Subcutaneous abdominal adipose tissue (tissue), 5 donors: ENCODE data around the gene ETV6.
A peak's percentile ranks its signal among the peaks of the same experiment; 100 is the strongest.

Source experiments
- H3K27ac ChIP-seq: one replicate; pipeline ENCODE4 v1.7.0; 2013; ENCODE audit warnings: low read depth, mild to moderate bottlenecking, inconsistent platforms, low read length, moderate library complexity
- H3K27me3 ChIP-seq, 5 donors: one replicate each; pipeline ENCODE4 v1.7.0; 2013; ENCODE audit warnings: low read length in 5 of 5, inconsistent platforms in 1 of 5; ENCODE audit not compliant: control insufficient read depth in 5 of 5, insufficient read depth in 4 of 5
- H3K36me3 ChIP-seq, 5 donors: one replicate each; pipeline ENCODE4 v1.7.0; 2013; ENCODE audit warnings: low read length in 5 of 5; ENCODE audit not compliant: control insufficient read depth in 5 of 5, insufficient read depth in 5 of 5
- H3K4me1 ChIP-seq, 5 donors: one replicate each; pipeline ENCODE4 v1.7.0; 2013; ENCODE audit warnings: low read length in 5 of 5, mild to moderate bottlenecking in 3 of 5, moderate library complexity in 1 of 5; ENCODE audit not compliant: control insufficient read depth in 5 of 5, insufficient read depth in 5 of 5
- H3K4me3 ChIP-seq, 5 donors: one replicate each; pipeline ENCODE4 v1.7.0; 2013; ENCODE audit warnings: low read length in 5 of 5, low read depth in 1 of 5
- H3K9ac ChIP-seq, 5 donors: one replicate each; pipeline ENCODE4 v1.7.0; 2013; ENCODE audit warnings: low read length in 5 of 5, mild to moderate bottlenecking in 4 of 5, moderate library complexity in 3 of 5
- H3K9me3 ChIP-seq, 5 donors: one replicate each; pipeline ENCODE4 v1.7.0; 2013; ENCODE audit warnings: low read length in 5 of 5; ENCODE audit not compliant: control insufficient read depth in 5 of 5
- donor health status: healthy.
- donor health status: healthy.
- donor health status: healthy.
- donor health status: healthy.
- donor health status: healthy.

ETV6 gene

DNA sequence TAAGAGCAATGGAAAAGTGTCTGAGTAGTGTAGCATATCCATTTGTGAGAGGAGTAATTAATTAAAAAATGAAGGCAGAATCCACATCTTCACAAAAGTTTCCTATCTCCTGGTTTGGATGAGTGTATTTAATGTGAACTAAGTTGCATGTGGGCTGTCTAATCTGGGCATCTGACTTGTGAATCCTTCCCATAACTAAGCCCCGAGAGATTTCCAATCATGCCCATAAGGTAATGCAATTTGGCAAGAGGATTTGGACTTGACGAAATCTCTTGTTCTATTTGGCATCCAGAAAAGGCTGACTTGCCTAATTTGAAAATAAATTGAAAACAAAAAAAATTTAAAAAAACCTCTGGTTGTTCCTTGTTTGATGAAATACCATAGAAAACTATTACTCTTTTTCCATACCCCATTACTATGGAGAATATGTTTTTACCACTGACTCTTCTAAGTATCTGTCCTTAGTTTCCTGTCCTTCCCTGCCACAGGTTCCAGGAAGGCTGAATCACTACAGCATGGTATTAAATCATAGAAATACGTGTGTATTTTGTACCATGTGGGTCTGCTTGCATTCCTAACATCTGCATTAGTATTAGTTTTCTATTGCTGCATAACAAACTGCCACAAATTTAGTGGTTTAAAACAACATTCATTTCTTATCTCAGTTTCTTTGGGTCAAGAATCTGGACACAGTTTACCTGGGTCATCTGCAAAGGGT is 48.4 kb downstream of the ETV6 start:
- Histone ChIP-seq H3K27me3 (no peaks in the 10 kb centered on the region), H3K4me1 (peaks cover 6 to 33% (median 26%) of the 10 kb centered on the region in 5 donors), H3K9ac (peak overlapping the region in 2 of 5 donors; percentile 10 to 61), H3K4me3 (no peak overlapping the region), H3K27ac (peak overlapping the region; percentile 79), H3K36me3 (no peaks in the 10 kb centered on the region), H3K9me3 (no peaks in the 10 kb centered on the region)

DNA sequence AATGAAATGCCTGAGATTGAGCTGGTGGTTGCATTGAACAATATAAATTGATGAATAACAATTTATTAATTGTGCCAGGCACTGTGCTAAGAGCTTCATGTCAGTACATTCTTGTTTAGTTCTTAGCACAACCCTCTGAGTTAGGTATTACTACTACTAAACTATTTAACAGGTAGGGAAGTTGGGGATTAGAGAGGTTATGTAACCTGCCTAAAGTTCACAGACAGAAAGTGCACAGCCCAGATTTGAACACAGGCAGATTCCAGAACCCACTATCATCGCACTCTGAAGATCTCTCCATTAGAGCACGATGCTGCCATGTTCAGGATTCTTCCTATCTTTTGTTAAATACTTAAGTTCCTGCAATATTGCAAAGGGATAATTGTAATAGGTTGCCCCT is 49.3 kb downstream of the ETV6 start:
- Histone ChIP-seq H3K36me3 (no peaks in the 10 kb centered on the region), H3K4me1 (peaks cover 6 to 30% (median 26%) of the 10 kb centered on the region in 5 donors), H3K9ac (no peak overlapping the region), H3K27ac (peak overlapping the region; percentile 79), H3K9me3 (no peaks in the 10 kb centered on the region), H3K4me3 (no peak overlapping the region), H3K27me3 (no peaks in the 10 kb centered on the region)

DNA sequence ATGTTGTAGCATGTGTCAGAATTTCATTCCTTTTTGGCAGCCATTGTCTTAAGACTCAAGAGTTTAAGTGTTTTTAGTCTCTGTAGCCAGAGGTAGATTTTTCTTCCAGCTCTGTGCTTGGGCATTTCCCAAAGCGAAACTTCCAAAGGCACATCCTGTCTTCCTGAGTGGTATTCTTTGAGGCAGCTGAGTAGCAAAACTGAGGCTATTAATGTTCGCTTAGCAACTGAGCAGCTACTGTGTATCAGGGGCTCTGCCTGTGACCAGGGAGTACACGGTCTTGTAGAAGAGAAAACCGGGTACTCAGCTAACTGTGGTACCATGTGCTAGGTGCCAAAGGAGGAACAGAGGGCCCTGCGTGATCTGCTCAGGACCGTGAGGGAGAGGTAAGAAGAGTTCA is 52.0 kb downstream of the ETV6 start:
- no peaks in the 10 kb centered on the region for H3K36me3 ChIP-seq
- no peak overlapping the region for H3K4me3 ChIP-seq
- H3K9me3 ChIP-seq: no peaks in the 10 kb centered on the region
- H3K27ac ChIP-seq: no peak overlapping the region
- H3K9ac ChIP-seq: no peak overlapping the region
- no peaks in the 10 kb centered on the region for H3K27me3 ChIP-seq
- peaks cover 6 to 26% (median 24%) of the 10 kb centered on the region in 5 donors for H3K4me1 ChIP-seq

DNA sequence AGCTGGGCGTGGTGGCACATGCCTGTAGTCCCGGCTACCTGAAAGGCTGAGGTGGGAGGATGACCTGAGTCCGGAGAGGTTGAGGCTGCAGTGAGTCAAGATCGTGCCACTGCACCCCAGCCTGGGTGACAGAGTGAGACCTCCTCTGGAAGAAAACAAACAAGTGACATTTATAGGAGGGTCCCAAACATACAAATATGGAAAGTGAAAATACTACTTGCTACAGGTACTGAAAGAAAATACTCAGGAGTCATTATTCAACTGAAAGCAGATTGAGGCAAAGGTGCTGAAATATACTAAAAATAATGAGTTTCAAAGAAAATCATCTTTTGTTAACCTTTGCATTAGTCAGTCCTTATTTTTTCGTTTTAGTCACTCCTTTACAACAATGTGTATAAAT is 53.5 kb downstream of the ETV6 start:
- no peaks in the 10 kb centered on the region for H3K36me3 ChIP-seq
- H3K9me3 ChIP-seq: no peaks in the 10 kb centered on the region
- H3K4me3 ChIP-seq: no peak overlapping the region
- peaks cover 0 to 18% (median 17%) of the 10 kb centered on the region in 5 donors for H3K4me1 ChIP-seq
- H3K27ac ChIP-seq: no peak overlapping the region
- H3K27me3 ChIP-seq: no peaks in the 10 kb centered on the region
- H3K9ac ChIP-seq: no peak overlapping the region

DNA sequence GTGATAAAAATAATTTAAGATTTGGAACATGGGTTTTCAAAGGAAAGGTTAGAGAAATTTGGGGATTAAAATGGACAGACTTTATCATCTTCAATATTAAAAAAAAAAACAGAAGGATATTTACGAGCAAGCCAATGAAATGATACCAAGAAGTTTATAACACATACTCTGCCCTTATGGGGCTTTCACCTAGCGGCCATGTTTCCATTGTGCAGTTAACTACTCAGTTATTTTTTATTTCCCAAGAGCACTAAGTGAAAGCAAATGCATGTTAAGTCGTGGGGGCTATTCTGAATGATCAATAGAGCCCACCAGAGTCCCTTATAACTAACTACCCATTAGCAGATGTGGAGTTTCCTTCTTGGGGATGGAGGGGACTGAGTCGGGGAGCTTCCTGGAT is 53.9 kb downstream of the ETV6 start:
- no peaks in the 10 kb centered on the region for H3K36me3 ChIP-seq
- no peaks in the 10 kb centered on the region for H3K27me3 ChIP-seq
- H3K9ac ChIP-seq: no peak overlapping the region
- peaks cover 0 to 18% (median 12%) of the 10 kb centered on the region in 5 donors for H3K4me1 ChIP-seq
- no peaks in the 10 kb centered on the region for H3K9me3 ChIP-seq
- H3K4me3 ChIP-seq: no peak overlapping the region
- H3K27ac ChIP-seq: no peak overlapping the region

DNA sequence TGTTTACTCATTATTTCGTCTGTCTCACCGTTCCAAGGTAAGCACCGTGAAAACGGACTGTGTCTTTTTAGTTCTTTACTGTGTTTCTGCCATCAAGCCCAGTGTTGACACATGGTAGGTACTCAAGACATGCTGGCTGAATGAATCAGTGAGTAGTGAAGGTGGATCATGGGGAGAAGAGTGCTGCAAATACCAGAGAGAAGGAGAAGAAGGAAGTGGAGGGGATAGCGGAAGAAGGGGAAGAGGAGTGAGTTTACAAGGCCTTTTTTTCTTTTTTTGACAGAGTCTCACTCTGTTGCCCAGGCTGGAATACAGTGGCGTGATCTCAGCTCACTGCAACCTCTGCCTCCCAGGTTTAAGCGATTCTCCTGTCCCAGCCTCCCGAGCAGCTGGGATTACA is 54.6 kb downstream of the ETV6 start:
- Histone ChIP-seq H3K9me3 (no peaks in the 10 kb centered on the region), H3K27me3 (no peaks in the 10 kb centered on the region), H3K36me3 (no peaks in the 10 kb centered on the region), H3K4me3 (no peak overlapping the region), H3K27ac (no peak overlapping the region), H3K9ac (no peak overlapping the region), H3K4me1 (peaks cover 0 to 18% (median 9%) of the 10 kb centered on the region in 5 donors)

DNA sequence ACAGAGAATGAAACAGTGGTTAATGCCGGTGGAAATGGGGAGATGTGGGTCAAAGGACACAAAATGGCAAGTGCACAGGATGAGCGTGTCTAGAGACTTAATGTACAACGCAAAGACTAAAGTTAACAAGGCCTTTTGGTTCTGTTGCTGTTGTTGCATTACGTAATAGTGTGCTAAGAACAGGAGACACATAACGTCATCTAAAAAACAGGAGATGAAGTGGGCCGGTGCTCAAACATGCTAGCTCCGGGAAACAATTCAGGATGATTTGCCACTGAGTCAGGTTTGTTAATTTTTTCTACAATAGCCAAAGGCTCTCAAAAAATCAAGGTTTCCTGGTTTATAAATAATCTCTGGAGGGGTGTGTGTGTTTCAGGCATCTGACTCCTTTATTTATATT is 55.5 kb downstream of the ETV6 start:
- Histone ChIP-seq H3K36me3 (no peaks in the 10 kb centered on the region), H3K27ac (peak overlapping the region; percentile 11), H3K9ac (no peak overlapping the region), H3K9me3 (no peaks in the 10 kb centered on the region), H3K4me1 (peaks cover 0 to 18% (median 9%) of the 10 kb centered on the region in 5 donors), H3K4me3 (no peak overlapping the region), H3K27me3 (no peaks in the 10 kb centered on the region)

DNA sequence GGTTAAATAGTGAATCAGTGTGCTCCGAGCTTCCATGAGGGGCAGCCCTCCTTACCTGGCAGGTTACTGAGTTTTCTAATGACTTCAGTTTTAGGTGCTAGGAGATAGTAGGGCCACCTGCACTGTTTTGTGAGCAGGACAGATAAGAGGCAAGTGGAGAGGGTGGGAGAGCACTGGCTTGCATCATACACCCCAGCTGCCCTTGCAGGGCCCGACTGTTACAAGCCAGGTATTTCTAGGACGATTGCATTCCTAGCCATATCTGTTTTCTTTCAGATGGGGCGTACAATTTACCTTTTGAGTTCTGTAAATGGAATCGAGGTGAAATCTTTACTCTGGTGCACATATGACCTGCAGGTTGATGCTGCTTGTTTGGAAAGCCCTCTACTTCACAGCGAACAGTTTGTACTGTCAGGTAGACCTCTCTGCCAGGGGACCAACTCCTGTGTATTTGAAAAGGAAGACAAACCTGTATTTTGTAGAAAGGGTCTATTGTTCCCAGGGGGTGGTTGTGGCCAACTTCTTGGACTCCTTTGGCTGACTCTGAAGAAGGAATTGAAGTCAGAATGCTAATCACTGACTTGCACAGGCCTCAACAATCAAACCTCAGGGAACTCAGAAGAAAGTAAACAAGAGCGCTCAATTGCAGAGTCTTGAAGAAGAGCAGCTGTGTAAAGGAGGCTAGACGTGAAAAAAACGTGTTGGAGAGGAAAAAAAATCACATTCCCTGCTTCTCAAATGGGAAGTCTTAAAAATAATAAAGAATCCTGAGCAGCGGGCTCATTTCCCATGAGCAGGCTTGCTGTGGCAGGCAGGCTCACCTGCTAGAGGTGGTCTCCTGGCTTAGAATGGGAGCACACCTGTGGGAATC is 57.3 kb downstream of the ETV6 start:
- no peaks in the 10 kb centered on the region for H3K36me3 ChIP-seq
- H3K27me3 ChIP-seq: no peaks in the 10 kb centered on the region
- peaks cover 2 to 22% (median 18%) of the 10 kb centered on the region in 5 donors for H3K4me1 ChIP-seq
- H3K27ac ChIP-seq: no peak overlapping the region
- no peaks in the 10 kb centered on the region for H3K9me3 ChIP-seq
- no peak overlapping the region for H3K4me3 ChIP-seq
- H3K9ac ChIP-seq: no peak overlapping the region

DNA sequence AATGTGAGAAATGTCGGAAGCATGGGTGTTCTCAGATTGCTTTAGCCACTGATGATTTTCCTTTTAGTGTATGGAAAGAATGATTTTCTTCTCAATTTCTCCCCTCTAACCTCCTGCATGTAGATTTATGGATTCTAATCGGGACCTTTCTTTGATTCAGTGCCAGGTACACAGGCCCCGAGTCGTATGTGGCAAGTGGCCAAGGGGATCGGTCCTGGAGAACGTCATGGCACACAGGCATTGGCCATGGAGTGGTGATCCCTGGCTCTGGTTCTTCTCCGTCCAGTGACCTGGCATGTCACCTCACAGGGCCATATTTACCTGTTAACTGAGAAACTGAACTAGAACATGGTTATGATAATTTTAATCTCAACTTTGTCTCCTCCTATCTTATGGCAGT is 58.1 kb downstream of the ETV6 start:
- Histone ChIP-seq H3K4me3 (no peak overlapping the region), H3K9ac (no peak overlapping the region), H3K36me3 (no peaks in the 10 kb centered on the region), H3K27me3 (no peaks in the 10 kb centered on the region), H3K9me3 (no peaks in the 10 kb centered on the region), H3K4me1 (peaks cover 5 to 28% (median 24%) of the 10 kb centered on the region in 5 donors), H3K27ac (no peak overlapping the region)

DNA sequence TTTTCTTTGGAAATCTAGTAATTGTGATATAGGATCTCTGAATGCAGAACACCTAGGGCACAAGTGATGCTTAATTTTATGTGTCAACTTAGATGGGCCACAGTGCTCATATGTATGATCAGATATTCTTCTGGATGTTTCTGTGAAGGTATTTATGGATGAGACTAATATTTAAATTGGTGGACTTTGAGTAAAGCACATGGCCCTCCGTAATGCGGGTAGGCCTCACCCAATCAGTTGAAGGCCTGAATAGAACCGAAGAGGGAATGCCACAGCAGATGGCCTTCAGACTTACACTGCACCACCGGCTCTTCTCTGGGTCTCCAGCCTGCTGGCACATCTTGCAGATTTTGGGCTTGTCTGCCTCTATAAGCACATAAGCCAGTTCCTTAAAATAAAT is 60.0 kb downstream of the ETV6 start:
- Histone ChIP-seq H3K27ac (no peak overlapping the region), H3K9me3 (no peaks in the 10 kb centered on the region), H3K36me3 (no peaks in the 10 kb centered on the region), H3K27me3 (no peaks in the 10 kb centered on the region), H3K9ac (no peak overlapping the region), H3K4me3 (no peak overlapping the region), H3K4me1 (peaks cover 7 to 41% (median 32%) of the 10 kb centered on the region in 5 donors)
